Fibroblast of lung (primary cell): ENCODE data around the gene NDUFAF2. TPM values are rescaled to one million over a fixed set of nuclear protein-coding genes. Genes with fewer than 3 reads are reported as not detected.

ENCODE experiments used
- DNase-seq, 2 donors: peaks; one replicate each; pipeline versions ENCODE4 v3.0.0 to v3.0.0-alpha.2; 2010; ENCODE audit warnings: low read depth in 2 of 2
- H2AFZ ChIP-seq: 2 replicates; pipeline ENCODE4 v1.5.1; 2012; ENCODE audit warnings: low read length, control low read depth, inconsistent platforms
- H3K27ac ChIP-seq: 2 replicates; pipeline ENCODE4 v1.5.1; 2011; ENCODE audit warnings: low read length, control low read depth; ENCODE audit not compliant: insufficient read depth
- H3K27me3 ChIP-seq: 2 replicates; pipeline ENCODE4 v1.5.1; 2011; ENCODE audit warnings: mild to moderate bottlenecking, low read length; ENCODE audit not compliant: control insufficient read depth, insufficient read depth
- H3K36me3 ChIP-seq: 2 replicates; pipeline ENCODE4 v1.5.1; 2011; ENCODE audit warnings: low read length; ENCODE audit not compliant: control insufficient read depth, insufficient read depth
- H3K4me1 ChIP-seq: 2 replicates; pipeline ENCODE4 v1.5.1; 2011; ENCODE audit warnings: low read length; ENCODE audit not compliant: control insufficient read depth, insufficient read depth; ENCODE audit errors: extremely low read depth
- H3K4me2 ChIP-seq: 2 replicates; pipeline ENCODE4 v1.5.1; 2011; ENCODE audit warnings: low read length, control low read depth; ENCODE audit not compliant: insufficient read depth; ENCODE audit errors: extremely low read depth
- H3K4me3 ChIP-seq, 4 experiments: fragments of 200-600 bp in 1 of 4; sonication (generic) in 1 of 4; replicated peaks in 1 of 4; 2 replicates each; pipeline ENCODE4 v1.5.1; 2011 to 2016; ENCODE audit warnings: low read length in 4 of 4, low read depth in 3 of 4, mild to moderate bottlenecking in 3 of 4, control low read depth in 2 of 4, inconsistent platforms in 1 of 4, mixed read lengths in 1 of 4; ENCODE audit not compliant: insufficient read depth in 1 of 4; ENCODE audit errors: control extremely low read depth in 1 of 4
- H3K79me2 ChIP-seq: 2 replicates; pipeline ENCODE4 v1.5.1; 2012; ENCODE audit warnings: mild to moderate bottlenecking, low read length, inconsistent platforms; ENCODE audit not compliant: control insufficient read depth, insufficient read depth
- H3K9ac ChIP-seq: 2 replicates; pipeline ENCODE4 v1.5.1; 2011; ENCODE audit warnings: mild to moderate bottlenecking, low read length, control low read depth; ENCODE audit not compliant: insufficient read depth
- H3K9me3 ChIP-seq: 2 replicates; pipeline ENCODE4 v1.5.1; 2012; ENCODE audit warnings: low read depth, low read length; ENCODE audit not compliant: control insufficient read depth, insufficient read depth
- H4K20me1 ChIP-seq: 2 replicates; pipeline ENCODE4 v1.5.1; 2011; ENCODE audit warnings: low read length; ENCODE audit not compliant: control insufficient read depth, insufficient read depth; ENCODE audit errors: extremely low read depth
- CTCF ChIP-seq, 2 donors: IDR thresholded peaks in 1 of 2; conservative IDR thresholded peaks in 1 of 2; 1 replicate in 1 of 2; 2 replicates in 1 of 2; pipeline ENCODE4 v1.5.1; 2011 to 2012; ENCODE audit warnings: low read length in 2 of 2, control low read depth in 1 of 2, inconsistent platforms in 1 of 2, low read depth in 1 of 2, mild to moderate bottlenecking in 1 of 2
- EZH2 ChIP-seq: IDR thresholded peaks from 2 replicates; pipeline ENCODE4 v1.5.1; 2012; ENCODE audit warnings: low read length, control low read depth, mild to moderate bottlenecking; ENCODE audit errors: missing control alignments
- polyA plus RNA-seq, 2 donors: library from polyadenylated mRNA; depleted of rRNA in 1 of 2; stranded (reverse) in 1 of 2; unstranded in 1 of 2; fragments of >200 nt; gene quantifications; 2 replicates each; pipeline ENCODE4 v1.2.1, GENCODE V29; 2011 to 2012; ENCODE audit warnings: missing spikeins in 1 of 2
- total RNA-seq: library from RNA; depleted of rRNA; stranded (reverse); fragments of >200 nt; gene quantifications from 2 replicates; pipeline ENCODE4 v1.2.1, GENCODE V29; 2014

The NDUFAF2 gene
- total and polyA plus RNA-seq, 2 donors (not counting 1 experiment from before 2014, with no cell fraction given): 30.9 to 53.2 TPM

- H3K27me3 ChIP-seq: no peaks in the 10 kb centered on the region
- H3K4me1 ChIP-seq: no peaks in the 10 kb centered on the region
- no peak overlapping the region for H3K4me2 ChIP-seq
- H3K79me2 ChIP-seq: no peaks in the 10 kb centered on the region
- H3K27ac ChIP-seq: no peak overlapping the region
- no peak for TF ChIP-seq EZH2
- TF ChIP-seq CTCF (conservative IDR thresholded peaks at IDR 0.05 in 1 of 2, IDR thresholded peaks at IDR 0.05 in 1 of 2; ENCODE audit: low read depth in 1 of 2, low read length in 2 of 2): no peak
- H3K36me3 ChIP-seq: no peaks in the 10 kb centered on the region
- no peak overlapping the region for H3K9ac ChIP-seq
- no peaks in the 10 kb centered on the region for H4K20me1 ChIP-seq
- H3K4me3 ChIP-seq: no peak overlapping the region
- no peak for DNase-seq
- no peak overlapping the region for H2AFZ ChIP-seq
- H3K9me3 ChIP-seq: no peaks in the 10 kb centered on the region
These were observed 253.6 kb downstream of the NDUFAF2 start for GRCh38 chr5:61198606-61199005.

GRCh38 chr5:61200582-61201155, 255.7 kb downstream of the NDUFAF2 start:
- no peak for TF ChIP-seq EZH2
- no peak for TF ChIP-seq CTCF (conservative IDR thresholded peaks at IDR 0.05 in 1 of 2, IDR thresholded peaks at IDR 0.05 in 1 of 2; ENCODE audit: low read depth in 1 of 2, low read length in 2 of 2)
- peak in 1 of 2 donors; percentile 27 for DNase-seq
- no peak overlapping the region for H3K4me3 ChIP-seq

GRCh38 chr5:61202213-61202612, 257.2 kb downstream of the NDUFAF2 start:
- Histone ChIP-seq H3K9me3 (no peaks in the 10 kb centered on the region), H2AFZ (no peak overlapping the region), H3K4me1 (no peaks in the 10 kb centered on the region), H3K27ac (no peak overlapping the region), H3K9ac (no peak overlapping the region), H3K79me2 (no peaks in the 10 kb centered on the region), H4K20me1 (no peaks in the 10 kb centered on the region), H3K4me2 (no peak overlapping the region), H3K4me3 (no peak overlapping the region), H3K36me3 (no peaks in the 10 kb centered on the region), H3K27me3 (no peaks in the 10 kb centered on the region)
- TF ChIP-seq EZH2: no peak
- no peak for TF ChIP-seq CTCF (conservative IDR thresholded peaks at IDR 0.05 in 1 of 2, IDR thresholded peaks at IDR 0.05 in 1 of 2; ENCODE audit: low read depth in 1 of 2, low read length in 2 of 2)
- DNase-seq: peak; percentile 51 to 54

More at GRCh38 chr5:61200582-61201155, 255.7 kb downstream of the NDUFAF2 start:
- Histone ChIP-seq H3K4me1 (no peaks in the 10 kb centered on the region), H2AFZ (no peak overlapping the region), H3K79me2 (no peaks in the 10 kb centered on the region), H3K27ac (no peak overlapping the region), H3K36me3 (no peaks in the 10 kb centered on the region), H4K20me1 (no peaks in the 10 kb centered on the region), H3K4me2 (no peak overlapping the region), H3K27me3 (no peaks in the 10 kb centered on the region), H3K9me3 (no peaks in the 10 kb centered on the region), H3K9ac (no peak overlapping the region)

Other genes starting within 250 kb of the NDUFAF2 start
- 2.1 and 2.5 TPM in 2 replicates for gene DEPDC1B, start 245.0 kb upstream of the NDUFAF2 start, total RNA-seq
- gene DEPDC1B, start 245.0 kb upstream of the NDUFAF2 start, polyA plus RNA-seq: 3.2 and 8.8 TPM in 2 replicates
- under 0.01 and 0.26 TPM in 2 replicates for gene ELOVL7, start 100.9 kb upstream of the NDUFAF2 start, total RNA-seq
- gene ELOVL7, start 100.9 kb upstream of the NDUFAF2 start, polyA plus RNA-seq: 0.03 and 0.07 TPM in 2 replicates
- gene ERCC8, start 135 bp upstream of the NDUFAF2 start, total RNA-seq: 14.4 and 16.3 TPM in 2 replicates
- 20.7 and 23.7 TPM in 2 replicates for gene ERCC8, start 135 bp upstream of the NDUFAF2 start, polyA plus RNA-seq
- 42.4 and 64.6 TPM in 2 replicates for gene SMIM15, start 217.3 kb downstream of the NDUFAF2 start, total RNA-seq
- 61.6 and 63.3 TPM in 2 replicates for gene SMIM15, start 217.3 kb downstream of the NDUFAF2 start, polyA plus RNA-seq